ENCODE measurements around the gene DLX1.

DNA sequence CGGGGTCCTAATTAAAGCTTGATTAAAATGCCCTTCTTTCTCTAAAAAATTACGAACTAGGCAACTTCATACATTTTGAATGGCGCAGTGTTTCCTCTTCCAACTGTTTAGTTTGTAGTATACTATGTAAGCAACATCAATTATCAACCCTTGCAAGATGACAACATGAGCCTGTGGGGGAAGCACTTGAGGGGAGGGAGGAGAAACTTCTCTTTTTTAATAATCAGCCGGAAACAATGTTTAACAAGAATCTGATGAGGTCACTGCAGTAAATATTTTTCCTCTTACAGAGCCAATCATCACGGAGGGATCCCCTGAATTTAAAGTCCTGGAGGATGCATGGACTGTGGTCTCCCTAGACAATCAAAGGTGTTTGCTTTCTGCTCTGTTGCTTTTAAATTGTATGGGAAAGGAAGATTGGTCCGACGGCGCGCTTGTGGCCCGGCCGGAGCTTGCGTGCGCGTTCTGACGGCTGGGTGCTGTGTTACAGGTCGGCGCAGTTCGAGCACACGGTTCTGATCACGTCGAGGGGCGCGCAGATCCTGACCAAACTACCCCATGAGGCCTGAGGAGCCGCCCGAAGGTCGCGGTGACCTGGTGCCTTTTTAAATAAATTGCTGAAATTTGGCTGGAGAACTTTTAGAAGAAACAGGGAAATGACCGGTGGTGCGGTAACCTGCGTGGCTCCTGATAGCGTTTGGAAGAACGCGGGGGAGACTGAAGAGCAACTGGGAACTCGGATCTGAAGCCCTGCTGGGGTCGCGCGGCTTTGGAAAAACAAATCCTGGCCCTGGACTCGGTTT lies 5.3 kb upstream of the DLX1 start:
- no peak for TF ChIP-seq POLR2A (IDR thresholded peaks at IDR 0.05)
- TF ChIP-seq, protein P1, sequence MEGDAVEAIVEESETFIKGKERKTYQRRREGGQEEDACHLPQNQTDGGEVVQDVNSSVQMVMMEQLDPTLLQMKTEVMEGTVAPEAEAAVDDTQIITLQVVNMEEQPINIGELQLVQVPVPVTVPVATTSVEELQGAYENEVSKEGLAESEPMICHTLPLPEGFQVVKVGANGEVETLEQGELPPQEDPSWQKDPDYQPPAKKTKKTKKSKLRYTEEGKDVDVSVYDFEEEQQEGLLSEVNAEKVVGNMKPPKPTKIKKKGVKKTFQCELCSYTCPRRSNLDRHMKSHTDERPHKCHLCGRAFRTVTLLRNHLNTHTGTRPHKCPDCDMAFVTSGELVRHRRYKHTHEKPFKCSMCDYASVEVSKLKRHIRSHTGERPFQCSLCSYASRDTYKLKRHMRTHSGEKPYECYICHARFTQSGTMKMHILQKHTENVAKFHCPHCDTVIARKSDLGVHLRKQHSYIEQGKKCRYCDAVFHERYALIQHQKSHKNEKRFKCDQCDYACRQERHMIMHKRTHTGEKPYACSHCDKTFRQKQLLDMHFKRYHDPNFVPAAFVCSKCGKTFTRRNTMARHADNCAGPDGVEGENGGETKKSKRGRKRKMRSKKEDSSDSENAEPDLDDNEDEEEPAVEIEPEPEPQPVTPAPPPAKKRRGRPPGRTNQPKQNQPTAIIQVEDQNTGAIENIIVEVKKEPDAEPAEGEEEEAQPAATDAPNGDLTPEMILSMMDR (IDR thresholded peaks at IDR 0.05), result no peak

All from upper lobe of left lung (tissue), 4 donors.